22Rv1 (cell line): ENCODE data around the gene RAP1B.

Experiments used
- CTCF ChIP-seq: fragments of 450-650 bp; IDR thresholded peaks from 2 replicates; pipeline ENCODE4 v1.5.1; 2017; ENCODE audit warnings: mild to moderate bottlenecking
- ZFX ChIP-seq: fragments of 450-650 bp; IDR thresholded peaks from 2 replicates; pipeline ENCODE4 v1.6.1; 2017; ENCODE audit warnings: antibody characterized with exemption, borderline replicate concordance

DNA sequence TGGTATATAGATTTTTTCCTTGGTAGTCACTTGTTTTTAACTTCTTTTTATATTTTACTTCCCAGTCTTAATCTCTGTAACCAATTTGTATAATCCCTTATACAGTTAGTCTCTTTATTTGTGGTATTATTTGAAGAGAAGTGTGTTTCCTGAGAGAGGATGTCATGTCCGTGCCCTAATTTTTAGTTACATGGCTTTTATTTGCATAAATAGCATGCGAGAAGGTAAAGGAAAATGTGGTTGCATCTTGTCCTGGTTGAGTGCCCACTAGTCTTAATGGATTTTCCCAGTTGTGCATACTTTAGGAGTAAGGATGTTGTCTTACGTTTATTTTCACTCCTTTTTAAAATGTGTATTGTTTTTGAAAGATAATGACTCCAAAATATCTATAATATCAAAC, 27.5 kb downstream of the RAP1B start:
- TF ChIP-seq CTCF, result no peak
- no peak for TF ChIP-seq ZFX
